H1 (cell line): Measurements from ENCODE around the gene FCER2. TPM values are rescaled to one million over a fixed set of nuclear protein-coding genes. Genes with fewer than 3 reads are reported as not detected.

Source experiments
- CTCF ChIA-PET: fragments of 300-600 bp; sonication (Branson Sonifier 250); formaldehyde crosslinking; loops from one replicate; lab custom pipeline; 2021; ENCODE audit not compliant: partially characterized antibody; lab: Charles Lee
- POLR2A ChIA-PET: fragments of 300-600 bp; sonication (Branson Sonifier 250); formaldehyde crosslinking; loops from one replicate; lab custom pipeline; 2021; ENCODE audit warnings: inconsistent platforms; ENCODE audit not compliant: partially characterized antibody; lab: Charles Lee
- DNase-seq, 2 experiments: peaks; one replicate each; pipeline versions ENCODE4 v3.0.0 to v3.0.0-alpha.2; 2010 to 2022; ENCODE audit warnings: low spot score in 2 of 2, low read depth in 1 of 2, mixed read lengths in 1 of 2
- FAIRE-seq: peaks from 2 replicates; lab custom pipeline; 2011; peaks lifted over from hg19 to GRCh38; lab: Jason Lieb, UNC
- H2AFZ ChIP-seq: 2 replicates; pipeline ENCODE4 v1.8.1; 2012; ENCODE audit warnings: low read length, inconsistent platforms
- H2AK5ac ChIP-seq: 2 replicates; pipeline ENCODE4 v1.6.1; 2013; ENCODE audit warnings: low read depth, low read length
- H2BK120ac ChIP-seq: replicated peaks from 2 replicates; pipeline ENCODE3; 2013; ENCODE audit warnings: low read depth, low read length, inconsistent platforms
- H2BK12ac ChIP-seq: 2 replicates; pipeline ENCODE4 v1.6.1; 2013; ENCODE audit warnings: low read depth, low read length
- H2BK15ac ChIP-seq: 2 replicates; pipeline ENCODE4 v1.6.1; 2013; ENCODE audit warnings: low read length
- H2BK20ac ChIP-seq: 2 replicates; pipeline ENCODE4 v1.6.1; 2013; ENCODE audit warnings: low read length
- H2BK5ac ChIP-seq: 2 replicates; pipeline ENCODE4 v1.6.1; 2013; ENCODE audit warnings: low read depth, low read length
- H3K14ac ChIP-seq: 2 replicates; pipeline ENCODE4 v1.6.1; 2013; ENCODE audit warnings: inconsistent platforms; ENCODE audit not compliant: insufficient read length
- H3K18ac ChIP-seq: 2 replicates; pipeline ENCODE4 v1.6.1; 2013; ENCODE audit warnings: low read length; ENCODE audit errors: extremely low read depth
- H3K23ac ChIP-seq: 2 replicates; pipeline ENCODE4 v1.6.1; 2013; ENCODE audit warnings: inconsistent platforms; ENCODE audit not compliant: insufficient read length
- H3K23me2 ChIP-seq: 2 replicates; pipeline ENCODE4 v1.6.1; 2013; ENCODE audit warnings: low read depth, low read length
- H3K27ac ChIP-seq: 2 replicates; pipeline ENCODE4 v1.6.1; 2011; ENCODE audit warnings: low read depth, low read length, inconsistent platforms
- H3K27me3 ChIP-seq, 4 experiments: replicated peaks in 1 of 4; 1 replicate in 1 of 4; 2 replicates in 3 of 4; pipeline versions ENCODE4 v1.6.1 to v1.8.1; 2011 to 2013; ENCODE audit warnings: low read length in 3 of 4, mild to moderate bottlenecking in 3 of 4, inconsistent platforms in 2 of 4, mixed read lengths in 2 of 4, moderate library complexity in 1 of 4; ENCODE audit not compliant: control insufficient read depth in 3 of 4, insufficient read depth in 3 of 4; ENCODE audit errors: extremely low read depth in 1 of 4
- H3K36me3 ChIP-seq, 4 experiments: 2 replicates each; pipeline versions ENCODE4 v1.6.1 to v1.8.1; 2011 to 2013; ENCODE audit warnings: mild to moderate bottlenecking in 4 of 4, low read length in 3 of 4, moderate library complexity in 2 of 4, control low read depth in 1 of 4, inconsistent platforms in 1 of 4; ENCODE audit not compliant: insufficient read depth in 4 of 4, control insufficient read depth in 2 of 4
- H3K4ac ChIP-seq: replicated peaks from 2 replicates; pipeline ENCODE3; 2013; ENCODE audit warnings: low read length, low read depth, mixed read lengths, inconsistent platforms; ENCODE audit not compliant: insufficient read length
- H3K4me1 ChIP-seq, 4 experiments: replicated peaks in 1 of 4; 1 replicate in 1 of 4; 2 replicates in 3 of 4; pipeline versions ENCODE4 v1.6.1 to v1.8.1; 2011 to 2013; ENCODE audit warnings: low read length in 3 of 4, inconsistent platforms in 2 of 4, mixed read lengths in 1 of 4; ENCODE audit not compliant: insufficient read depth in 4 of 4, control insufficient read depth in 3 of 4
- H3K4me2 ChIP-seq, 2 experiments: 2 replicates each; pipeline versions ENCODE4 v1.6.1 to v1.8.1; 2011 to 2013; ENCODE audit warnings: low read depth in 2 of 2, low read length in 2 of 2, control low read depth in 1 of 2, inconsistent platforms in 1 of 2, mild to moderate bottlenecking in 1 of 2; ENCODE audit not compliant: insufficient read depth in 1 of 2
- H3K4me3 ChIP-seq, 4 experiments: fragments of 200-600, 300-600 bp in 1 of 4; sonication (generic), shearing (Covaris generic), sonication (Bioruptor Twin) in 1 of 4; 2 replicates each; pipeline versions ENCODE4 v1.5.1 to v1.8.1; 2011 to 2016; ENCODE audit warnings: low read length in 4 of 4, low read depth in 3 of 4, control low read depth in 2 of 4, inconsistent platforms in 2 of 4, mild to moderate bottlenecking in 2 of 4, mixed read lengths in 1 of 4, moderate library complexity in 1 of 4; ENCODE audit not compliant: insufficient read depth in 2 of 4; ENCODE audit errors: extremely low read depth in 1 of 4
- H3K56ac ChIP-seq: replicated peaks from 2 replicates; pipeline ENCODE3; 2013; ENCODE audit warnings: low read depth, mild to moderate bottlenecking, mixed read lengths, low read length, inconsistent platforms; ENCODE audit not compliant: insufficient read length
- H3K79me1 ChIP-seq: 2 replicates; pipeline ENCODE4 v1.6.1; 2013; ENCODE audit warnings: low read depth, low read length, control low read depth
- H3K79me2 ChIP-seq, 2 experiments: 2 replicates each; pipeline versions ENCODE4 v1.6.1 to v1.8.1; 2012 to 2013; ENCODE audit warnings: low read length in 2 of 2, mild to moderate bottlenecking in 2 of 2, inconsistent platforms in 1 of 2; ENCODE audit not compliant: insufficient read depth in 2 of 2, control insufficient read depth in 1 of 2
- H3K9ac ChIP-seq, 4 experiments: replicated peaks in 1 of 4; 1 replicate in 1 of 4; 2 replicates in 3 of 4; pipeline versions ENCODE4 v1.6.1 to v1.8.1; 2011 to 2013; ENCODE audit warnings: low read depth in 3 of 4, low read length in 3 of 4, control low read depth in 2 of 4, mild to moderate bottlenecking in 2 of 4, moderate library complexity in 2 of 4, inconsistent platforms in 1 of 4; ENCODE audit errors: extremely low read depth in 1 of 4
- H3K9me3 ChIP-seq, 2 experiments: 2 replicates each; pipeline versions ENCODE4 v1.6.1 to v1.8.1; 2012 to 2013; ENCODE audit warnings: mild to moderate bottlenecking in 2 of 2, moderate library complexity in 2 of 2, control low read depth in 1 of 2, inconsistent platforms in 1 of 2, low read depth in 1 of 2, low read length in 1 of 2, mixed read lengths in 1 of 2; ENCODE audit not compliant: insufficient read depth in 2 of 2
- H4K20me1 ChIP-seq, 2 experiments: replicated peaks in 1 of 2; 2 replicates each; pipeline versions ENCODE3 to v1.8.1; 2011 to 2013; ENCODE audit warnings: inconsistent platforms in 2 of 2, low read length in 2 of 2, mild to moderate bottlenecking in 1 of 2; ENCODE audit not compliant: insufficient read depth in 2 of 2, control insufficient read depth in 1 of 2
- H4K5ac ChIP-seq: 2 replicates; pipeline ENCODE4 v1.6.1; 2013; ENCODE audit warnings: low read length, low read depth, mixed read lengths, inconsistent platforms; ENCODE audit not compliant: insufficient read length
- H4K8ac ChIP-seq: 2 replicates; pipeline ENCODE4 v1.8.0; 2013; ENCODE audit warnings: mild to moderate bottlenecking, moderate library complexity, low read length, inconsistent platforms; ENCODE audit not compliant: insufficient read depth; ENCODE audit errors: extremely low read depth
- H4K91ac ChIP-seq: replicated peaks from 2 replicates; pipeline ENCODE3; 2013; ENCODE audit warnings: low read length, mixed read lengths, inconsistent platforms; ENCODE audit not compliant: insufficient read length
- CHD1 ChIP-seq: IDR thresholded peaks from 2 replicates; pipeline ENCODE4 v1.6.1; 2012; ENCODE audit warnings: low read depth, low read length, improper control_type of control experiment
- POU5F1 ChIP-seq: IDR thresholded peaks from 2 replicates; pipeline ENCODE4 v1.6.1; 2011; ENCODE audit warnings: low read depth, mild to moderate bottlenecking, low read length, moderate library complexity
- RFX5 ChIP-seq: IDR thresholded peaks from 2 replicates; pipeline ENCODE4 v1.6.1; 2011; ENCODE audit warnings: low read depth, low read length, improper control_type of control experiment, borderline replicate concordance
- WGBS, 2 experiments: shearing (Covaris generic) in 1 of 2; methylation state at CpG; one replicate each; pipeline versions ENCODE4 v1.1.6 to v1.1.7; 2013 to 2015; ENCODE audit warnings: low lambda C conversion rate in 2 of 2, mixed read lengths in 2 of 2, inconsistent platforms in 1 of 2, low coverage in 1 of 2, missing lambda C conversion rate in 1 of 2; ENCODE audit not compliant: insufficient replicate concordance in 2 of 2, insufficient coverage in 1 of 2, insufficient read length in 1 of 2; ENCODE audit errors: extremely low coverage in 1 of 2, missing lambda C conversion rate in 1 of 2; 5-methylcytosine and 5-hydroxymethylcytosine counted together
- polyA plus RNA-seq, 7 experiments: library from polyadenylated mRNA; depleted of rRNA in 3 of 7; stranded (reverse) in 5 of 7; unstranded in 2 of 7; fragments of >200 nt in 5 of 7; fragments of 200-250 nt in 2 of 7; gene quantifications; 1 replicate in 5 of 7; 2 replicates in 1 of 7; 4 replicates in 1 of 7; pipeline versions ENCODE4 v1.2.1 to v1.2.3, GENCODE V29; 2011 to 2013; ENCODE audit warnings: missing spikeins in 2 of 7, mixed read lengths in 2 of 7
- total RNA-seq: library from RNA; stranded (reverse); fragmentation: NEBNext Ultra II Directional; extraction: Animal tissue kit (Norgen Biotek cat#: 25700); gene quantifications from 2 replicates; pipeline ENCODE4 v1.2.1, GENCODE V29; 2021

The FCER2 gene
- total and polyA plus RNA-seq, 2 of the 8 experiments (the other 6 are each of a cell fraction or from before 2014, with no cell fraction given): 0.67 TPM; not detected in 1

GRCh38 chr19:7642295-7643030, 59.5 kb downstream of the FCER2 start:
- 85% methylated on average over 11 of the region's 27 CpGs; no CpG with 5 or more reads in 1 of the 2 experiments for WGBS, 2 experiments
- CTCF ChIA-PET: interaction anchor here (0.6 to 2.1 kb wide), 8 partner anchors 8 to 892 kb away, joined by 3 to 7 read pairs (median 4); no protein-coding TSS in a partner anchor
- H3K23me2 ChIP-seq: peaks cover 5% of the 10 kb centered on the region; the same call in 1 of the 2 replicates
- 0 out of 2 replicates have a peak overlapping the region, but pooled peaks have one; percentile 24 for H2AK5ac ChIP-seq
- H3K9me3 ChIP-seq: no peaks in the 10 kb centered on the region; a peak in 1 of 4 replicates
- H3K79me2 ChIP-seq: peaks cover 0 to 3% of the 10 kb centered on the region in 2 experiments; a peak in 1 of 4 replicates
- no peaks in the 10 kb centered on the region for H3K27me3 ChIP-seq
- no peak overlapping the region for H3K23ac ChIP-seq
- no peak overlapping the region for H3K4me2 ChIP-seq
- H2BK15ac ChIP-seq: no peak overlapping the region
- peaks cover 0 to 8% (median under 1%) of the 10 kb centered on the region in 4 experiments; a peak in 3 of 7 replicates for H3K4me1 ChIP-seq
- FAIRE-seq (no peak), DNase-seq (no peak)
- H3K36me3 ChIP-seq: peaks cover 0 to 6% (median 2%) of the 10 kb centered on the region in 4 experiments; a peak in 2 of 8 replicates
- H3K27ac ChIP-seq: no peak overlapping the region
- peaks cover 0 to 18% of the 10 kb centered on the region in 2 experiments for H4K20me1 ChIP-seq
- H2BK120ac ChIP-seq: no peak overlapping the region
- no peak overlapping the region for H2BK12ac ChIP-seq
- POLR2A ChIA-PET: interaction anchor here (0.6 to 2.3 kb wide), 8 partner anchors 9 to 189 kb away, joined by 3 to 11 read pairs (median 3); partner anchors contain the start of genes PCP2, PET100, TRAPPC5 and XAB2
- H2AFZ ChIP-seq: no peak overlapping the region
- TF ChIP-seq CHD1: no peak
- TF ChIP-seq POU5F1: no peak
- TF ChIP-seq RFX5: no peak
- H4K8ac ChIP-seq: no peak overlapping the region
- no peak overlapping the region for H3K4ac ChIP-seq
- H4K91ac ChIP-seq: no peak overlapping the region
- no peak overlapping the region for H3K4me3 ChIP-seq
- H4K5ac ChIP-seq: no peak overlapping the region
- no peak overlapping the region for H3K14ac ChIP-seq
- no peak overlapping the region for H3K18ac ChIP-seq
- no peaks in the 10 kb centered on the region; the same call in 1 of the 2 replicates for H3K79me1 ChIP-seq
- no peak overlapping the region for H3K56ac ChIP-seq
- no peak overlapping the region for H3K9ac ChIP-seq
- H2BK5ac ChIP-seq: no peak overlapping the region
- H2BK20ac ChIP-seq: no peak overlapping the region
